K562 (cell line): ENCODE data around the gene RNF180. TPM values are rescaled to one million over a fixed set of nuclear protein-coding genes. Genes with fewer than 3 reads are reported as not detected.

ENCODE experiments used
- ATAC-seq: fragments of 200-7000 bp; cut with Tn5 transposase; 3 replicates; pipeline ENCODE4 v1.9.1; 2020; ENCODE audit warnings: moderate library complexity
- BruUV-seq: library from RNA; stranded (reverse); fragments of 400-500 nt; replicated peaks from 2 replicates; lab custom pipeline; 2021; lab: Mats Ljungman, UMichigan
- CTCF ChIA-PET: fragments of 300-600 bp; formaldehyde crosslinking; extraction: SDS; loops from one replicate; lab custom pipeline; 2021; ENCODE audit warnings: low intra/inter-chr PET ratio; lab: Yijun Ruan, JAX
- POLR2A ChIA-PET: fragments of 300-600, 350-650 bp; sonication (Branson Sonifier 250); formaldehyde crosslinking; extraction: SDS; loops from one replicate; lab custom pipeline; 2021; ENCODE audit warnings: antibody characterized with exemption, inconsistent platforms; lab: Yijun Ruan, JAX
- DNase-seq, 4 experiments: peaks; one replicate each; pipeline versions ENCODE4 v3.0.0 to v3.0.0-alpha.2; 2011 to 2018; ENCODE audit warnings: low spot score in 3 of 4, mixed read lengths in 3 of 4; ENCODE audit errors: extremely low read depth in 1 of 4
- FAIRE-seq: peaks from 2 replicates; lab custom pipeline; 2011; peaks lifted over from hg19 to GRCh38; lab: Jason Lieb, UNC
- H2AFZ ChIP-seq: 2 replicates; pipeline ENCODE4 v1.6.0; 2011; ENCODE audit warnings: low read depth, low read length, control low read depth, inconsistent platforms
- H3K27ac ChIP-seq: fragments of 200-600 bp; 3 replicates; pipeline ENCODE4 v1.8.0; 2011; ENCODE audit warnings: low read depth, mild to moderate bottlenecking, control low read depth, inconsistent platforms, low read length, moderate library complexity, mixed read lengths; ENCODE audit errors: extremely low read depth
- H3K27me3 ChIP-seq, 2 experiments: fragments of 300-600 bp in 1 of 2; 2 replicates in 1 of 2; 3 replicates in 1 of 2; pipeline versions ENCODE4 v1.6.0 to v1.8.0; 2011; ENCODE audit warnings: inconsistent platforms in 2 of 2, low read length in 2 of 2, mild to moderate bottlenecking in 1 of 2, mixed read lengths in 1 of 2, moderate library complexity in 1 of 2; ENCODE audit not compliant: control insufficient read depth in 2 of 2, insufficient read depth in 2 of 2
- H3K36me3 ChIP-seq: fragments of 300-600 bp; 3 replicates; pipeline ENCODE4 v1.8.0; 2011; ENCODE audit warnings: mild to moderate bottlenecking, low read length, inconsistent platforms; ENCODE audit not compliant: control insufficient read depth, insufficient read depth
- H3K4me1 ChIP-seq, 2 experiments: fragments of 200-600 bp in 1 of 2; replicated peaks in 1 of 2; 2 replicates in 1 of 2; 3 replicates in 1 of 2; pipeline versions ENCODE4 v1.5.1 to v1.8.0; 2011; ENCODE audit warnings: inconsistent platforms in 2 of 2, low read length in 2 of 2, mild to moderate bottlenecking in 1 of 2, mixed read lengths in 1 of 2, moderate library complexity in 1 of 2; ENCODE audit not compliant: control insufficient read depth in 2 of 2, insufficient read depth in 2 of 2
- H3K4me2 ChIP-seq: 2 replicates; pipeline ENCODE4 v1.6.1; 2011; ENCODE audit warnings: low read length, control low read depth, inconsistent platforms, mixed read lengths; ENCODE audit not compliant: insufficient read depth
- H3K4me3 ChIP-seq: fragments of 200-600 bp; sonication (generic), shearing (Covaris generic); 2 replicates; pipeline ENCODE4 v1.5.1; 2016; ENCODE audit warnings: control low read depth, inconsistent platforms
- H3K79me2 ChIP-seq: fragments of 200-600 bp; 3 replicates; pipeline ENCODE4 v1.8.0; 2011; ENCODE audit warnings: low read length, inconsistent platforms; ENCODE audit not compliant: control insufficient read depth, insufficient read depth
- H3K9ac ChIP-seq, 2 experiments: 2 replicates each; pipeline versions ENCODE4 v1.6.0 to v1.6.1; 2011; ENCODE audit warnings: low read depth in 2 of 2, low read length in 2 of 2, control low read depth in 1 of 2, inconsistent platforms in 1 of 2, mild to moderate bottlenecking in 1 of 2, mixed read lengths in 1 of 2; ENCODE audit not compliant: insufficient read depth in 1 of 2
- H3K9me1 ChIP-seq: one replicate; pipeline ENCODE4 v1.6.0; 2011; ENCODE audit warnings: inconsistent platforms, mild to moderate bottlenecking, low read length, moderate library complexity; ENCODE audit not compliant: control insufficient read depth, insufficient read depth
- H3K9me3 ChIP-seq: replicated peaks from 2 replicates; pipeline ENCODE4 v1.5.1; 2011; ENCODE audit warnings: low read depth, low read length, inconsistent platforms; ENCODE audit not compliant: control insufficient read depth, insufficient read depth
- H4K20me1 ChIP-seq: replicated peaks from 2 replicates; pipeline ENCODE4 v1.6.1; 2011; ENCODE audit warnings: low read length, inconsistent platforms, mixed read lengths; ENCODE audit not compliant: control insufficient read depth, insufficient read depth
- BRD9 ChIP-seq: fragments of 450-650 bp; IDR thresholded peaks from 2 replicates; pipeline ENCODE4 v1.6.1; 2018; ENCODE audit warnings: low read depth; ENCODE audit not compliant: partially characterized antibody
- EP400 ChIP-seq: fragments of 450-650 bp; IDR thresholded peaks from 2 replicates; pipeline ENCODE4 v1.6.1; 2017; ENCODE audit warnings: antibody characterized with exemption, mild to moderate bottlenecking, moderate library complexity
- MAFK ChIP-seq: IDR thresholded peaks from 2 replicates; pipeline ENCODE4 v1.6.1; 2011; ENCODE audit warnings: low read length, improper control_type of control experiment
- NR1H2 ChIP-seq: sonication (generic); formaldehyde crosslinking; IDR thresholded peaks from 2 replicates; pipeline ENCODE4 v1.4.0; 2020; ENCODE audit warnings: mild to moderate bottlenecking, missing genetic modification reagents
- ZFP36 ChIP-seq: fragments of 150-350 bp; IDR thresholded peaks from 2 replicates; pipeline ENCODE4 v1.6.1; 2018; ENCODE audit warnings: low read length, low read depth; ENCODE audit not compliant: partially characterized antibody
- ZNF408 ChIP-seq: fragments of 250-450 bp; sonication (Bioruptor Pico); IDR thresholded peaks from 2 replicates; pipeline ENCODE4 v1.4.0; 2020; ENCODE audit warnings: low read depth, mild to moderate bottlenecking, moderate library complexity
- WGBS: fragments of 100-300 bp; shearing (Covaris generic); methylation state at CpG from one replicate; pipeline ENCODE4 v1.1.6; 2016; ENCODE audit warnings: low coverage, mixed read lengths; ENCODE audit not compliant: insufficient coverage; ENCODE audit errors: missing lambda C conversion rate; 5-methylcytosine and 5-hydroxymethylcytosine counted together
- in situ Hi-C: fragments of 300-500 bp; cut with MboI; formaldehyde crosslinking; loops from 4 replicates; pipeline ENCODE4 v1.15.0; 2018; ENCODE audit warnings: inconsistent platforms, mixed read lengths
- intact Hi-C: fragments of 100-400 bp; cut with micrococcal nuclease; formaldehyde crosslinking; loops from 2 replicates; pipeline ENCODE4 v1.14.2; 2022
- polyA plus RNA-seq, 8 experiments: library from polyadenylated mRNA; depleted of rRNA in 4 of 8; stranded (reverse) in 5 of 8; unstranded in 3 of 8; fragments of >200 nt; fragmentation: Nextera tagmentation in 2 of 8; fragmentation: Illumina TruSeq in 1 of 8; extraction: Ambion mirVana in 2 of 8; extraction: Trizol in 1 of 8; gene quantifications; 2 replicates each; pipeline versions ENCODE4 v1.2.1 to v1.2.3, GENCODE V29; 2011 to 2014; ENCODE audit warnings: inconsistent platforms in 1 of 8, missing spikeins in 1 of 8
- total RNA-seq, 7 experiments: library from RNA; depleted of rRNA in 6 of 7; stranded (reverse); fragments of >200 nt in 6 of 7; fragmentation: Illumina TruSeq in 2 of 7; extraction: Trizol in 2 of 7; gene quantifications; 2 replicates each; pipeline versions ENCODE4 v1.2.1 to v1.2.3, GENCODE V29; 2011 to 2021; ENCODE audit warnings: low replicate concordance in 1 of 7
- TF ChIP-seq, protein P1 (sequence below): IDR thresholded peaks from 2 replicates; pipeline ENCODE4 v1.6.1; 2011; ENCODE audit warnings: borderline replicate concordance, low read depth, mild to moderate bottlenecking, moderate library complexity, low read length; ENCODE audit not compliant: insufficient read depth, poor library complexity, severe bottlenecking
- TF ChIP-seq, protein P2 (sequence below), 2 experiments: fragments of 150-350 bp in 1 of 2; IDR thresholded peaks; 2 replicates each; pipeline ENCODE4 v1.6.1; 2012 to 2016; ENCODE audit warnings: low read depth in 2 of 2, low read length in 2 of 2, mild to moderate bottlenecking in 1 of 2, moderate library complexity in 1 of 2
- TF ChIP-seq, protein P3 (sequence below): fragments of 450-650 bp; IDR thresholded peaks from 2 replicates; pipeline ENCODE4 v1.6.1; 2016; ENCODE audit warnings: antibody characterized with exemption
- TF ChIP-seq, protein P4 (sequence below): fragments of 450-650 bp; formaldehyde crosslinking; IDR thresholded peaks from 2 replicates; pipeline ENCODE4 v1.4.0; 2020; ENCODE audit warnings: mild to moderate bottlenecking, moderate library complexity
- TF ChIP-seq, protein P5 (sequence below): sonication (generic); formaldehyde crosslinking; IDR thresholded peaks from 2 replicates; pipeline ENCODE4 v1.5.0; 2020; ENCODE audit warnings: missing genetic modification reagents

Gene RNF180
- total and polyA plus RNA-seq, 9 of the 15 experiments (the other 6 are each of a cell fraction or from before 2014, with no cell fraction given): 0.05 TPM; not detected in 8

DNA sequence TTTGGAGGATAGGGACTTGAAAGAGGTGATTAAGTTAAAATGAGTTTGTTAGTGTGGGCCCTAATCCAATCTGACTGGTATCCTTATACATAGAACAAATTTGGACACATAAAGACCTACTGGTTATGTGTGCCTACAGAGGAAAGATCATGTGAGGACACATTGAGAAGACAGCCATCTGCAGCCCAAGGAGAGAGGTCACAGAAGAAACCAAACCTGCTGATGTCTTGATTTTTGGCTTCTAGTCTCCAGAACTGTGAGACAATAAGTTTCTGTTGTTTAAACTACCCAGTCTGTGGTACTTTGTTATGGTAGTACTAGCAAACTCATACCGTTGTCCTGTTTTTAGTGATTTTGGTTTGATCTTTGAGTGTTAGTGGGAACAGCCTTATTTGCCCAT lies 18.3 kb downstream of the RNF180 start:
- no peaks in the 10 kb centered on the region for H3K36me3 ChIP-seq
- FAIRE-seq (no peak), ATAC-seq (no peak), DNase-seq (no peak)
- H3K4me1 ChIP-seq: no peaks in the 10 kb centered on the region
- H3K27ac ChIP-seq: no peak overlapping the region
- no peaks in the 10 kb centered on the region for H4K20me1 ChIP-seq
- no peak overlapping the region for H3K4me3 ChIP-seq
- ChIA-PET POLR2A (no interaction called here), CTCF (no interaction called here)
- H3K9me1 ChIP-seq: no peaks in the 10 kb centered on the region
- intact Hi-C loops (no loop called here), in situ Hi-C loops (no loop called here)
- H3K27me3 ChIP-seq: no peaks in the 10 kb centered on the region
- no peaks in the 10 kb centered on the region for H3K9me3 ChIP-seq
- no TSS peak for BruUV-seq
- no peaks in the 10 kb centered on the region for H3K79me2 ChIP-seq
- H2AFZ ChIP-seq: no peak overlapping the region
- no peak overlapping the region for H3K9ac ChIP-seq
- 0% methylated on average over 1 of the region's 1 CpG for WGBS
- no peak overlapping the region for H3K4me2 ChIP-seq
- TF ChIP-seq ZFP36 (no peak), NR1H2 (no peak), MAFK (no peak), ZNF408 (CRISPR knock-in tag) (no peak), EP400 (no peak), BRD9 (no peak)
- TF ChIP-seq, protein P1, sequence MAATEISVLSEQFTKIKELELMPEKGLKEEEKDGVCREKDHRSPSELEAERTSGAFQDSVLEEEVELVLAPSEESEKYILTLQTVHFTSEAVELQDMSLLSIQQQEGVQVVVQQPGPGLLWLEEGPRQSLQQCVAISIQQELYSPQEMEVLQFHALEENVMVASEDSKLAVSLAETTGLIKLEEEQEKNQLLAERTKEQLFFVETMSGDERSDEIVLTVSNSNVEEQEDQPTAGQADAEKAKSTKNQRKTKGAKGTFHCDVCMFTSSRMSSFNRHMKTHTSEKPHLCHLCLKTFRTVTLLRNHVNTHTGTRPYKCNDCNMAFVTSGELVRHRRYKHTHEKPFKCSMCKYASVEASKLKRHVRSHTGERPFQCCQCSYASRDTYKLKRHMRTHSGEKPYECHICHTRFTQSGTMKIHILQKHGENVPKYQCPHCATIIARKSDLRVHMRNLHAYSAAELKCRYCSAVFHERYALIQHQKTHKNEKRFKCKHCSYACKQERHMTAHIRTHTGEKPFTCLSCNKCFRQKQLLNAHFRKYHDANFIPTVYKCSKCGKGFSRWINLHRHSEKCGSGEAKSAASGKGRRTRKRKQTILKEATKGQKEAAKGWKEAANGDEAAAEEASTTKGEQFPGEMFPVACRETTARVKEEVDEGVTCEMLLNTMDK: no peak
- TF ChIP-seq, protein P2, sequence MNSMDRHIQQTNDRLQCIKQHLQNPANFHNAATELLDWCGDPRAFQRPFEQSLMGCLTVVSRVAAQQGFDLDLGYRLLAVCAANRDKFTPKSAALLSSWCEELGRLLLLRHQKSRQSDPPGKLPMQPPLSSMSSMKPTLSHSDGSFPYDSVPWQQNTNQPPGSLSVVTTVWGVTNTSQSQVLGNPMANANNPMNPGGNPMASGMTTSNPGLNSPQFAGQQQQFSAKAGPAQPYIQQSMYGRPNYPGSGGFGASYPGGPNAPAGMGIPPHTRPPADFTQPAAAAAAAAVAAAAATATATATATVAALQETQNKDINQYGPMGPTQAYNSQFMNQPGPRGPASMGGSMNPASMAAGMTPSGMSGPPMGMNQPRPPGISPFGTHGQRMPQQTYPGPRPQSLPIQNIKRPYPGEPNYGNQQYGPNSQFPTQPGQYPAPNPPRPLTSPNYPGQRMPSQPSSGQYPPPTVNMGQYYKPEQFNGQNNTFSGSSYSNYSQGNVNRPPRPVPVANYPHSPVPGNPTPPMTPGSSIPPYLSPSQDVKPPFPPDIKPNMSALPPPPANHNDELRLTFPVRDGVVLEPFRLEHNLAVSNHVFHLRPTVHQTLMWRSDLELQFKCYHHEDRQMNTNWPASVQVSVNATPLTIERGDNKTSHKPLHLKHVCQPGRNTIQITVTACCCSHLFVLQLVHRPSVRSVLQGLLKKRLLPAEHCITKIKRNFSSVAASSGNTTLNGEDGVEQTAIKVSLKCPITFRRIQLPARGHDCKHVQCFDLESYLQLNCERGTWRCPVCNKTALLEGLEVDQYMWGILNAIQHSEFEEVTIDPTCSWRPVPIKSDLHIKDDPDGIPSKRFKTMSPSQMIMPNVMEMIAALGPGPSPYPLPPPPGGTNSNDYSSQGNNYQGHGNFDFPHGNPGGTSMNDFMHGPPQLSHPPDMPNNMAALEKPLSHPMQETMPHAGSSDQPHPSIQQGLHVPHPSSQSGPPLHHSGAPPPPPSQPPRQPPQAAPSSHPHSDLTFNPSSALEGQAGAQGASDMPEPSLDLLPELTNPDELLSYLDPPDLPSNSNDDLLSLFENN (IDR thresholded peaks at IDR 0.05; ENCODE audit: low read depth in 2 of 2, low read length in 2 of 2): no peak
- TF ChIP-seq, protein P3, sequence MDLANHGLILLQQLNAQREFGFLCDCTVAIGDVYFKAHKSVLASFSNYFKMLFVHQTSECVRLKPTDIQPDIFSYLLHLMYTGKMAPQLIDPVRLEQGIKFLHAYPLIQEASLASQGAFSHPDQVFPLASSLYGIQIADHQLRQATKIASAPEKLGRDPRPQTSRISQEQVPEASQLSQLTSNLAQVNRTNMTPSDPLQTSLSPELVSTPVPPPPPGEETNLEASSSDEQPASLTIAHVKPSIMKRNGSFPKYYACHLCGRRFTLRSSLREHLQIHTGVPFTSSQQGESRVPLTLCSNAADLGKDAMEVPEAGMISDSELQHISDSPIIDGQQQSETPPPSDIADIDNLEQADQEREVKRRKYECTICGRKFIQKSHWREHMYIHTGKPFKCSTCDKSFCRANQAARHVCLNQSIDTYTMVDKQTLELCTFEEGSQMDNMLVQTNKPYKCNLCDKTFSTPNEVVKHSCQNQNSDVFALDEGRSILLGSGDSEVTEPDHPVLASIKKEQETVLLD: no peak
- TF ChIP-seq, protein P4, sequence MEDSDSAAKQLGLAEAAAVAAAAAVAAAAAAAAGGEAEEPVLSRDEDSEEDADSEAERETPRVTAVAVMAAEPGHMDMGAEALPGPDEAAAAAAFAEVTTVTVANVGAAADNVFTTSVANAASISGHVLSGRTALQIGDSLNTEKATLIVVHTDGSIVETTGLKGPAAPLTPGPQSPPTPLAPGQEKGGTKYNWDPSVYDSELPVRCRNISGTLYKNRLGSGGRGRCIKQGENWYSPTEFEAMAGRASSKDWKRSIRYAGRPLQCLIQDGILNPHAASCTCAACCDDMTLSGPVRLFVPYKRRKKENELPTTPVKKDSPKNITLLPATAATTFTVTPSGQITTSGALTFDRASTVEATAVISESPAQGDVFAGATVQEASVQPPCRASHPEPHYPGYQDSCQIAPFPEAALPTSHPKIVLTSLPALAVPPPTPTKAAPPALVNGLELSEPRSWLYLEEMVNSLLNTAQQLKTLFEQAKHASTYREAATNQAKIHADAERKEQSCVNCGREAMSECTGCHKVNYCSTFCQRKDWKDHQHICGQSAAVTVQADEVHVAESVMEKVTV (CRISPR knock-in tag): no peak
- TF ChIP-seq, protein P5, sequence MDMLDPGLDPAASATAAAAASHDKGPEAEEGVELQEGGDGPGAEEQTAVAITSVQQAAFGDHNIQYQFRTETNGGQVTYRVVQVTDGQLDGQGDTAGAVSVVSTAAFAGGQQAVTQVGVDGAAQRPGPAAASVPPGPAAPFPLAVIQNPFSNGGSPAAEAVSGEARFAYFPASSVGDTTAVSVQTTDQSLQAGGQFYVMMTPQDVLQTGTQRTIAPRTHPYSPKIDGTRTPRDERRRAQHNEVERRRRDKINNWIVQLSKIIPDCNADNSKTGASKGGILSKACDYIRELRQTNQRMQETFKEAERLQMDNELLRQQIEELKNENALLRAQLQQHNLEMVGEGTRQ (CRISPR knock-in tag): no peak
